SK-N-SH (cell line): ENCODE results near the gene MTF2. TPM values are rescaled to one million over a fixed set of nuclear protein-coding genes. Genes with fewer than 3 reads are reported as not detected.

Experiments used
- CTCF ChIA-PET: fragments of 300-600, 350-600 bp; formaldehyde crosslinking; extraction: SDS; loops from one replicate; lab custom pipeline; 2021; lab: Yijun Ruan, JAX
- POLR2A ChIA-PET: fragments of 350-600 bp; sonication (Branson Sonifier 250); formaldehyde crosslinking; extraction: SDS; loops from one replicate; lab custom pipeline; 2020; ENCODE audit warnings: antibody characterized with exemption, inconsistent platforms; lab: Yijun Ruan, JAX
- DNase-seq: peaks from one replicate; pipeline ENCODE4 v3.0.0; 2012
- H2AFZ ChIP-seq: fragments of 200-600 bp; sonication (generic); 2 replicates; pipeline ENCODE4 v1.8.1; 2016; ENCODE audit warnings: antibody characterized with exemption, mild to moderate bottlenecking, low read depth
- H3F3A ChIP-seq: fragments of 200-600 bp; sonication (generic); replicated peaks from 2 replicates; pipeline ENCODE3; 2016; ENCODE audit warnings: antibody characterized with exemption, mild to moderate bottlenecking; ENCODE audit not compliant: insufficient read depth
- H3K27ac ChIP-seq, 2 experiments: fragments of 200-500 bp in 1 of 2; fragments of 200-600 bp in 1 of 2; sonication (Bioruptor generic) in 1 of 2; sonication (generic), shearing (Covaris generic) in 1 of 2; 2 replicates each; pipeline versions ENCODE4 v1.5.1 to v1.6.1; 2014 to 2016; ENCODE audit warnings: low read depth in 2 of 2, inconsistent platforms in 1 of 2, low read length in 1 of 2, mild to moderate bottlenecking in 1 of 2, mixed read lengths in 1 of 2
- H3K27me3 ChIP-seq: fragments of 200-600 bp; sonication (generic), shearing (Covaris generic); 2 replicates; pipeline ENCODE4 v1.6.1; 2016; ENCODE audit warnings: mixed run types; ENCODE audit not compliant: insufficient read depth
- H3K36me3 ChIP-seq, 2 experiments: fragments of 200-500 bp in 1 of 2; fragments of 200-600 bp in 1 of 2; sonication (Bioruptor generic) in 1 of 2; sonication (generic) in 1 of 2; replicated peaks in 1 of 2; 2 replicates each; pipeline versions ENCODE3 to v1.5.1; 2014 to 2016; ENCODE audit warnings: low read length in 1 of 2, mild to moderate bottlenecking in 1 of 2; ENCODE audit not compliant: insufficient read depth in 2 of 2, control insufficient read depth in 1 of 2
- H3K4me1 ChIP-seq, 2 experiments: fragments of 200-500 bp in 1 of 2; fragments of 200-600 bp in 1 of 2; sonication (Bioruptor generic) in 1 of 2; sonication (generic), shearing (Covaris generic) in 1 of 2; 2 replicates each; pipeline versions ENCODE4 v1.5.1 to v1.6.1; 2014 to 2016; ENCODE audit warnings: low read depth in 1 of 2, low read length in 1 of 2, mixed run types in 1 of 2; ENCODE audit not compliant: insufficient read depth in 2 of 2, control insufficient read depth in 1 of 2
- H3K4me2 ChIP-seq: fragments of 200-600 bp; sonication (generic), shearing (Covaris generic); 2 replicates; pipeline ENCODE4 v1.6.1; 2017; ENCODE audit warnings: mixed run types
- H3K4me3 ChIP-seq, 2 experiments: fragments of 200-500 bp in 1 of 2; fragments of 200-600 bp in 1 of 2; sonication (Bioruptor generic) in 1 of 2; sonication (generic), shearing (Covaris generic) in 1 of 2; 2 replicates each; pipeline versions ENCODE4 v1.5.1 to v1.8.1; 2014 to 2016; ENCODE audit warnings: low read depth in 2 of 2, inconsistent platforms in 1 of 2, low read length in 1 of 2, mild to moderate bottlenecking in 1 of 2, mixed read lengths in 1 of 2, moderate library complexity in 1 of 2
- H3K79me2 ChIP-seq: fragments of 200-600 bp; sonication (generic); 2 replicates; pipeline ENCODE4 v1.8.1; 2017; ENCODE audit warnings: mild to moderate bottlenecking; ENCODE audit not compliant: insufficient read depth
- H3K9ac ChIP-seq: fragments of 200-600 bp; sonication (generic); 2 replicates; pipeline ENCODE4 v1.6.1; 2017; ENCODE audit warnings: mixed run types
- H3K9me2 ChIP-seq: fragments of 200-600 bp; sonication (generic); 2 replicates; pipeline ENCODE4 v1.6.1; 2017; ENCODE audit warnings: mixed run types
- H3K9me3 ChIP-seq: fragments of 200-600 bp; sonication (generic); 2 replicates; pipeline ENCODE4 v1.6.1; 2017; ENCODE audit warnings: mixed run types, mild to moderate bottlenecking, moderate library complexity
- H4K20me1 ChIP-seq: fragments of 200-600 bp; sonication (generic); 2 replicates; pipeline ENCODE4 v1.6.1; 2017; ENCODE audit warnings: mild to moderate bottlenecking, mixed run types; ENCODE audit not compliant: insufficient read depth
- CTCF ChIP-seq: fragments of 200-600 bp; sonication (generic); IDR thresholded peaks from 2 replicates; pipeline ENCODE4 v1.6.1; 2017; ENCODE audit warnings: antibody characterized with exemption, mild to moderate bottlenecking, moderate library complexity
- EZH2phosphoT487 ChIP-seq: fragments of 200-600 bp; sonication (generic); IDR thresholded peaks from 2 replicates; pipeline ENCODE4 v1.6.1; 2017; ENCODE audit warnings: low read depth, mixed run types, mild to moderate bottlenecking, antibody characterized with exemption, moderate library complexity, borderline replicate concordance
- FOSL2 ChIP-seq: IDR thresholded peaks from 2 replicates; pipeline ENCODE4 v1.4.0; 2012; ENCODE audit warnings: low read depth, mild to moderate bottlenecking, moderate library complexity, borderline replicate concordance
- FOXM1 ChIP-seq: IDR thresholded peaks from 2 replicates; pipeline ENCODE4 v1.4.0; 2012; ENCODE audit warnings: low read depth, mild to moderate bottlenecking
- GABPA ChIP-seq: IDR thresholded peaks from 2 replicates; pipeline ENCODE4 v1.4.0; 2012; ENCODE audit warnings: low read depth, mild to moderate bottlenecking
- JUND ChIP-seq: IDR thresholded peaks from 2 replicates; pipeline ENCODE4 v1.4.0; 2012
- MAX ChIP-seq: IDR thresholded peaks from 2 replicates; pipeline ENCODE4 v1.4.0; 2012; ENCODE audit warnings: low read depth
- MEF2A ChIP-seq: IDR thresholded peaks from 2 replicates; pipeline ENCODE4 v1.4.0; 2012; ENCODE audit warnings: low read depth, borderline replicate concordance
- MXI1 ChIP-seq: IDR thresholded peaks from 2 replicates; pipeline ENCODE4 v1.6.1; 2012; ENCODE audit warnings: mild to moderate bottlenecking, low read depth, low read length, improper control_type of control experiment
- NFIC ChIP-seq: IDR thresholded peaks from 2 replicates; pipeline ENCODE4 v1.4.0; 2012; ENCODE audit warnings: borderline replicate concordance
- NRF1 ChIP-seq: IDR thresholded peaks from 2 replicates; pipeline ENCODE4 v1.6.1; 2012; ENCODE audit warnings: low read depth, mild to moderate bottlenecking, low read length
- PBX3 ChIP-seq: IDR thresholded peaks from 2 replicates; pipeline ENCODE4; 2012
- POLR2AphosphoS5 ChIP-seq: IDR thresholded peaks from 2 replicates; pipeline ENCODE4 v1.6.1; 2012; ENCODE audit warnings: low read depth, low read length
- RAD21 ChIP-seq: IDR thresholded peaks from 2 replicates; pipeline ENCODE4 v1.6.1; 2012; ENCODE audit warnings: mild to moderate bottlenecking, low read length
- REST ChIP-seq: IDR thresholded peaks from 2 replicates; pipeline ENCODE4 v1.6.1; 2012; ENCODE audit warnings: mild to moderate bottlenecking, low read depth, low read length, moderate library complexity
- RXRA ChIP-seq: IDR thresholded peaks from 2 replicates; pipeline ENCODE4 v1.4.0; 2012; ENCODE audit warnings: low read depth, mild to moderate bottlenecking, borderline replicate concordance
- TEAD4 ChIP-seq: IDR thresholded peaks from 2 replicates; pipeline ENCODE4 v1.4.0; 2012; ENCODE audit warnings: mild to moderate bottlenecking, borderline replicate concordance; ENCODE audit not compliant: insufficient read depth
- WGBS: methylation state at CpG from one replicate; pipeline ENCODE4 v1.1.6; 2017; ENCODE audit warnings: low lambda C conversion rate; 5-methylcytosine and 5-hydroxymethylcytosine counted together
- polyA plus RNA-seq, 3 experiments: library from polyadenylated mRNA; depleted of rRNA; stranded (reverse); fragments of >200 nt; gene quantifications; 2 replicates each; pipeline ENCODE4 v1.2.3, GENCODE V29; 2012

Gene MTF2
- polyA plus RNA-seq, 1 of the 3 experiments (the other 2 are of a cell fraction), result 11.9 TPM

- H3K9ac ChIP-seq, result no peak overlapping the region
- WGBS, result 97% methylated on average over 6 of the region's 6 CpGs
- no peak overlapping the region for H2AFZ ChIP-seq
- peaks cover 100% of the 10 kb centered on the region for H3K79me2 ChIP-seq
- H3K36me3 ChIP-seq, result no peaks in the 10 kb centered on the region
- no peak for DNase-seq
- no peak overlapping the region for H3K27ac ChIP-seq
- CTCF ChIA-PET, result interaction anchor here (0.7 to 2.1 kb wide), 3 partner anchors 16 to 750 kb away, joined by 3 to 4 read pairs (median 4); no protein-coding TSS in a partner anchor
- no peaks in the 10 kb centered on the region; a peak in 1 of 4 replicates for H3K4me1 ChIP-seq
- H3F3A ChIP-seq, result no peaks in the 10 kb centered on the region
- POLR2A ChIA-PET, result interaction anchor here (0.6 kb wide), 1 partner anchor 65 kb away, joined by 4 read pairs; no protein-coding TSS in a partner anchor
- H4K20me1 ChIP-seq, result peaks cover 37% of the 10 kb centered on the region; the same call in 1 of the 2 replicates
- H3K9me2 ChIP-seq, result no peaks in the 10 kb centered on the region
- no peak overlapping the region for H3K4me3 ChIP-seq
- TF ChIP-seq REST, result no peak
- no peak for TF ChIP-seq NFIC
- no peak for TF ChIP-seq TEAD4
- no peak for TF ChIP-seq FOSL2
- TF ChIP-seq GABPA, result no peak
- TF ChIP-seq CTCF, result no peak
- TF ChIP-seq EZH2phosphoT487, result no peak
- TF ChIP-seq MEF2A, result no peak
- TF ChIP-seq MAX, result no peak
- no peak for TF ChIP-seq JUND
- no peak for TF ChIP-seq FOXM1
- no peak for TF ChIP-seq MXI1
- TF ChIP-seq PBX3, result no peak
- TF ChIP-seq RAD21, result no peak
- no peak for TF ChIP-seq RXRA
- no peak for TF ChIP-seq NRF1
- TF ChIP-seq POLR2AphosphoS5, result no peak
- TF ChIP-seq, all 33 proteins: peak for 0
- Histone ChIP-seq H3K9me3 (no peaks in the 10 kb centered on the region), H3K4me2 (no peak overlapping the region), H3K27me3 (no peaks in the 10 kb centered on the region)
Observed at GRCh38 chr1:93095804-93096585, 16.9 kb downstream of the MTF2 start.
